GM21528 (cell line): Measurements from ENCODE around the gene TTC9B.
"Not testable (repeated sequence)": the region's sequence is repeated elsewhere in the genome, so short reads cannot be mapped to it uniquely, and the experiment has no call there.

Experiments
- ATAC-seq: cut with Tn5 transposase; IDR thresholded peaks from one replicate; pipeline ENCODE4 v1.9.1; 2021; ENCODE audit warnings: mild to moderate bottlenecking, moderate library complexity; ENCODE audit not compliant: unreplicated experiment, low FRiP score

The TTC9B gene

GRCh38 chr19:40233811-40234389 lies 15.7 kb upstream of the TTC9B start:
- ATAC-seq, result no peak

- no peak for ATAC-seq
These were observed 15.0 kb upstream of the TTC9B start for GRCh38 chr19:40232949-40233810.

GRCh38 chr19:40232479-40232878 lies 14.3 kb upstream of the TTC9B start:
- no peak for ATAC-seq

GRCh38 chr19:40231544-40232424 lies 13.6 kb upstream of the TTC9B start:
- no peak for ATAC-seq

GRCh38 chr19:40231057-40231456 lies 12.9 kb upstream of the TTC9B start:
- ATAC-seq, result no peak

GRCh38 chr19:40229926-40230417 lies 11.8 kb upstream of the TTC9B start:
- no peak for ATAC-seq

GRCh38 chr19:40229484-40229883 lies 11.3 kb upstream of the TTC9B start:
- no peak for ATAC-seq

GRCh38 chr19:40228863-40229262 lies 10.7 kb upstream of the TTC9B start:
- ATAC-seq, result no peak

- no peak for ATAC-seq
These were observed 10.2 kb upstream of the TTC9B start for GRCh38 chr19:40228346-40228745.

GRCh38 chr19:40225440-40226305 lies 7.5 kb upstream of the TTC9B start:
- no peak for ATAC-seq

GRCh38 chr19:40224342-40225150 lies 6.4 kb upstream of the TTC9B start:
- no peak for ATAC-seq

GRCh38 chr19:40223135-40223822 lies 5.1 kb upstream of the TTC9B start:
- ATAC-seq, result no peak

- ATAC-seq, result no peak
These were observed 3.9 kb upstream of the TTC9B start for GRCh38 chr19:40221858-40222619.

- ATAC-seq, result no peak
These were observed 2.5 kb upstream of the TTC9B start for GRCh38 chr19:40220674-40221073.

GRCh38 chr19:40219721-40220276 lies 1.6 kb upstream of the TTC9B start:
- no peak for ATAC-seq

- not testable (repeated sequence) for ATAC-seq
These were observed 845 bp upstream of the TTC9B start for GRCh38 chr19:40219029-40219428.

- no peak for ATAC-seq
These were observed 965 bp downstream of the TTC9B start for GRCh38 chr19:40217027-40217810.
